Natural killer cell (primary cell): ENCODE measurements around the gene OSTF1. TPM values are rescaled to one million over a fixed set of nuclear protein-coding genes. Genes with fewer than 3 reads are reported as not detected.

Experiments used
- ATAC-seq, 3 donors: fragments of 150-1000 bp in 2 of 3; fragments of 200-7000 bp in 1 of 3; cut with Tn5 transposase; 1 replicate in 1 of 3; 2 replicates in 2 of 3; pipeline ENCODE4 v1.10.0; 2021; ENCODE audit warnings: mild to moderate bottlenecking in 2 of 3, moderate library complexity in 2 of 3
- DNase-seq, 2 donors: peaks; one replicate each; pipeline versions ENCODE4 v3.0.0 to v3.0.0-alpha.2; 2013 to 2021; ENCODE audit warnings: mixed read lengths in 1 of 2
- H3K27ac ChIP-seq: one replicate; pipeline ENCODE4 v1.5.1; 2013; ENCODE audit warnings: mild to moderate bottlenecking, low read length
- H3K27me3 ChIP-seq: one replicate; pipeline ENCODE4 v1.6.1; 2013; ENCODE audit warnings: low read length; ENCODE audit not compliant: control insufficient read depth, insufficient read depth
- H3K36me3 ChIP-seq: one replicate; pipeline ENCODE4 v1.6.1; 2013; ENCODE audit warnings: low read length; ENCODE audit not compliant: control insufficient read depth, insufficient read depth
- H3K4me1 ChIP-seq: one replicate; pipeline ENCODE4 v1.6.1; 2013; ENCODE audit warnings: low read length; ENCODE audit not compliant: control insufficient read depth, insufficient read depth
- H3K4me3 ChIP-seq: one replicate; pipeline ENCODE4 v1.5.1; 2013; ENCODE audit warnings: low read length
- H3K9me3 ChIP-seq: one replicate; pipeline ENCODE4 v1.6.1; 2013; ENCODE audit warnings: low read length; ENCODE audit not compliant: control insufficient read depth, insufficient read depth
- H3K27ac Mint-ChIP-seq, 2 donors: one replicate each; pipeline ENCODE4 v1.8.0; 2022; ENCODE audit warnings: mild to moderate bottlenecking in 2 of 2, mixed read lengths in 2 of 2, moderate library complexity in 1 of 2
- H3K27me3 Mint-ChIP-seq, 2 donors: one replicate each; pipeline ENCODE4 v1.8.0; 2022; ENCODE audit warnings: low read depth in 2 of 2, mixed read lengths in 2 of 2
- H3K36me3 Mint-ChIP-seq: one replicate; pipeline ENCODE4 v1.8.0; 2022; ENCODE audit warnings: mixed read lengths
- H3K4me1 Mint-ChIP-seq, 2 donors: one replicate each; pipeline ENCODE4 v1.8.0; 2022; ENCODE audit warnings: mixed read lengths in 2 of 2
- H3K4me3 Mint-ChIP-seq: one replicate; pipeline ENCODE4 v1.8.0; 2022; ENCODE audit warnings: mild to moderate bottlenecking, moderate library complexity, mixed read lengths
- H3K9me3 Mint-ChIP-seq, 2 donors: one replicate each; pipeline ENCODE4 v1.8.0; 2022; ENCODE audit warnings: mixed read lengths in 2 of 2
- WGBS: methylation state at CpG from one replicate; pipeline ENCODE4 v1.1.7; 2013; ENCODE audit warnings: missing lambda C conversion rate; ENCODE audit not compliant: insufficient coverage; 5-methylcytosine and 5-hydroxymethylcytosine counted together
- intact Hi-C: fragments of 100-400 bp; cut with micrococcal nuclease; formaldehyde crosslinking; loops from one replicate; pipeline ENCODE4 v1.14.2; 2022
- total RNA-seq, 4 donors: library from RNA; stranded (reverse); fragments of 120-200 nt in 1 of 4; gene quantifications; one replicate each; pipeline versions ENCODE4 v1.2.3 to v1.2.4, GENCODE V29; 2013 to 2022
- TF ChIP-seq, protein P1 (sequence below): fragments of 200-600 bp; IDR thresholded peaks from one replicate; pipeline ENCODE4 v1.8.0; 2022; ENCODE audit warnings: antibody characterized with exemption

OSTF1 gene
- total RNA-seq, 3 donors from 2014 or later (not counting 1 experiment from before 2014, with no cell fraction given) = 140 to 187 (median 177) TPM

DNA sequence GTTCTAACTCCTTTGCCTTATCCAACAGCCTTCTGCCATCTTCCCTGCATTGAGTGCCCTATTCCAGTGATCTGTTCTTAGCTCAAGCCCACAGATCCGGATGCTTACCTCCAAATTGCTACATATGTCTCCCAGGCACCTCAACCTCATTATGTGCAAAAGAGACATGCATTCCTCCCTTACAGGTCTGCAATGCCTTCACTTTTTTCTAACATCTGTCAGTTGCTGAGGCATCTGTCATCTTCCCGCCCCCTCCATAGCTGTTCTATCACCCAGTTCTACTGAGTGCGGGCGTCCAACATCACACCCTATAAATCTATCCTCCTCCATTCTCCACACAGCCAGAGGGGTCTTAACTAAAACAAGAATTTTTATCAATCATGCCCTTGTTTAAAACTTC is 20.4 kb upstream of the OSTF1 start:
- H3K9me3 ChIP-seq = no peaks in the 10 kb centered on the region
- no peak overlapping the region for H3K27ac ChIP-seq
- no peaks in the 10 kb centered on the region for H3K9me3 Mint-ChIP-seq
- H3K4me3 Mint-ChIP-seq = no peak overlapping the region
- DNase-seq = no peak
- peaks cover 10% of the 10 kb centered on the region for H3K36me3 Mint-ChIP-seq
- H3K4me1 ChIP-seq = peaks cover 5% of the 10 kb centered on the region
- no peak overlapping the region for H3K4me3 ChIP-seq
- intact Hi-C loops = no loop called here
- H3K27ac Mint-ChIP-seq = no peak overlapping the region
- H3K27me3 ChIP-seq = no peaks in the 10 kb centered on the region
- H3K4me1 Mint-ChIP-seq = peaks cover 7 to 13% of the 10 kb centered on the region in 2 donors
- TF ChIP-seq, protein P1, sequence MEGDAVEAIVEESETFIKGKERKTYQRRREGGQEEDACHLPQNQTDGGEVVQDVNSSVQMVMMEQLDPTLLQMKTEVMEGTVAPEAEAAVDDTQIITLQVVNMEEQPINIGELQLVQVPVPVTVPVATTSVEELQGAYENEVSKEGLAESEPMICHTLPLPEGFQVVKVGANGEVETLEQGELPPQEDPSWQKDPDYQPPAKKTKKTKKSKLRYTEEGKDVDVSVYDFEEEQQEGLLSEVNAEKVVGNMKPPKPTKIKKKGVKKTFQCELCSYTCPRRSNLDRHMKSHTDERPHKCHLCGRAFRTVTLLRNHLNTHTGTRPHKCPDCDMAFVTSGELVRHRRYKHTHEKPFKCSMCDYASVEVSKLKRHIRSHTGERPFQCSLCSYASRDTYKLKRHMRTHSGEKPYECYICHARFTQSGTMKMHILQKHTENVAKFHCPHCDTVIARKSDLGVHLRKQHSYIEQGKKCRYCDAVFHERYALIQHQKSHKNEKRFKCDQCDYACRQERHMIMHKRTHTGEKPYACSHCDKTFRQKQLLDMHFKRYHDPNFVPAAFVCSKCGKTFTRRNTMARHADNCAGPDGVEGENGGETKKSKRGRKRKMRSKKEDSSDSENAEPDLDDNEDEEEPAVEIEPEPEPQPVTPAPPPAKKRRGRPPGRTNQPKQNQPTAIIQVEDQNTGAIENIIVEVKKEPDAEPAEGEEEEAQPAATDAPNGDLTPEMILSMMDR = no peak
- peaks cover 39% of the 10 kb centered on the region for H3K36me3 ChIP-seq
- no peaks in the 10 kb centered on the region for H3K27me3 Mint-ChIP-seq
- 87% methylated on average over 4 of the region's 4 CpGs for WGBS
- ATAC-seq = no peak

DNA sequence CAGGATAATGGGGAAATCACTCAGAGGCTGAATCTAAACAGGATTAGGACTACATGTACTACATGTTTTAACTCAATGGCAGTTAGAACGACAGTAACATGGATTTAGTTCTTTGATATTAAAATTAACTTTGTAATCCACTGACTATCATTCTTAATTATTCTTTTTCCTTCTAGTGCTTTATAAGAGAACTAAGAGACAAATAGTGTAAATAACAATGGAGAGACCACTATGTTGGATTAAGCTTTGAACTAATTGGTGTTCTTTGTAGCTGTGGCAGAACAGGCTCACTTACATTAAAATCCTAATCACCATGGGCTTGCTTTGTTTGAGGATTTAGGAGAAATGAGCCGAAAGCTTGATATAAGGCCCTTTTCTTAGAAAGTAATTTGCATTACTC is 19.1 kb upstream of the OSTF1 start:
- Histone ChIP-seq H3K4me3 (no peak overlapping the region), H3K27me3 (no peaks in the 10 kb centered on the region), H3K27ac (no peak overlapping the region), H3K9me3 (no peaks in the 10 kb centered on the region), H3K36me3 (peaks cover 39% of the 10 kb centered on the region), H3K4me1 (peaks cover 5% of the 10 kb centered on the region)
- H3K27me3 Mint-ChIP-seq = no peaks in the 10 kb centered on the region
- TF ChIP-seq, protein P1 = no peak
- intact Hi-C loops = no loop called here
- ATAC-seq (no peak), DNase-seq (no peak)
- H3K4me3 Mint-ChIP-seq = no peak overlapping the region
- H3K4me1 Mint-ChIP-seq = peaks cover 7 to 16% of the 10 kb centered on the region in 2 donors
- WGBS = 38% methylated on average over 1 of the region's 2 CpGs
- no peaks in the 10 kb centered on the region for H3K9me3 Mint-ChIP-seq
- no peak overlapping the region for H3K27ac Mint-ChIP-seq
- H3K36me3 Mint-ChIP-seq = peaks cover 10% of the 10 kb centered on the region

DNA sequence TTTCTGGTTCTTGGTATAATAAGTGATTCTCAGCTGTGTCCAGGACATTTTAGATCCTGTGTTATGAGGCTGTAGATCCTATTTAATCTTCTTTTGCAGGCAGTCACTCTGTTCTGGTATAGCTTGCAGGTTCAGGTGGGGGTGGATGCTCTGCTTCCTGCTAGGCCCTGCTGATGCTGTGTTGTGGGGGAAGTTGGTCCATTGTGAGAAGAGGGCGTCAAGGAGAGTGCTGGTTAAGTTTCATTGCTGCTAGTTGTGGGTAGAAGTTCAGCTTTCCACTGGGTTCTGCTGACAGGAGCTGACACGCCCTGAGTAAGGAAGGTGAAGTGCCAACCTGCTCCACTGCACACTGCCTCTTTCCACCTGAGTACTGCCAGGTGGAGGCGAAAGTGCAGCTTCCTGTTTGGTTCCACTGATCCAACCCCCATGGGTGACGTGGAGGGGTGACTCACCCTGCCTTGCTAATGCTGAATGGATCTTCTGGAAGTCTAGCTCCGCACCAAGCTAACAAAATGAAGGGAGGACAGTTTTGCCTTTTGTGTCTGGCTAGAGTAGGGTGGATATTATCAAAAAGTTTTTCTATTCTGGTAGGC is 16.7 kb upstream of the OSTF1 start:
- Mint-ChIP-seq H3K9me3 (no peaks in the 10 kb centered on the region), H3K4me1 (peaks cover 7 to 16% of the 10 kb centered on the region in 2 donors), H3K4me3 (no peak overlapping the region), H3K27ac (peak overlapping the region; percentile 3 to 71), H3K27me3 (no peaks in the 10 kb centered on the region), H3K36me3 (peaks cover 7% of the 10 kb centered on the region)
- TF ChIP-seq, protein P1 = no peak
- Histone ChIP-seq H3K9me3 (no peaks in the 10 kb centered on the region), H3K27me3 (no peaks in the 10 kb centered on the region), H3K36me3 (peaks cover 38% of the 10 kb centered on the region), H3K4me3 (no peak overlapping the region), H3K27ac (no peak overlapping the region), H3K4me1 (peaks cover 5% of the 10 kb centered on the region)
- ATAC-seq (no peak), DNase-seq (peak in 1 of 2 donors; percentile 68)
- 68% methylated on average over 5 of the region's 5 CpGs for WGBS
- intact Hi-C loops = no loop called here

- Histone ChIP-seq H3K36me3 (peaks cover 36% of the 10 kb centered on the region), H3K9me3 (no peaks in the 10 kb centered on the region), H3K4me3 (no peak overlapping the region), H3K27me3 (no peaks in the 10 kb centered on the region), H3K27ac (no peak overlapping the region), H3K4me1 (peaks cover 5% of the 10 kb centered on the region)
- peaks cover 7 to 16% of the 10 kb centered on the region in 2 donors for H3K4me1 Mint-ChIP-seq
- no peak overlapping the region for H3K27ac Mint-ChIP-seq
- TF ChIP-seq, protein P1 = no peak
- WGBS = 98% methylated on average over 4 of the region's 4 CpGs
- intact Hi-C loops = no loop called here
- no peaks in the 10 kb centered on the region for H3K36me3 Mint-ChIP-seq
- no peaks in the 10 kb centered on the region for H3K27me3 Mint-ChIP-seq
- no peak for ATAC-seq
- no peak overlapping the region for H3K4me3 Mint-ChIP-seq
- no peak for DNase-seq
- H3K9me3 Mint-ChIP-seq = no peaks in the 10 kb centered on the region
These were observed 15.4 kb upstream of the OSTF1 start for GRCh38 chr9:75072895-75073294.
